ENCODE data around the gene ANKRD55. TPM values are rescaled to one million over a fixed set of nuclear protein-coding genes. Genes with fewer than 3 reads are reported as not detected.

The ANKRD55 gene
- total RNA-seq, 1 donor from 2014 or later = not detected

DNA sequence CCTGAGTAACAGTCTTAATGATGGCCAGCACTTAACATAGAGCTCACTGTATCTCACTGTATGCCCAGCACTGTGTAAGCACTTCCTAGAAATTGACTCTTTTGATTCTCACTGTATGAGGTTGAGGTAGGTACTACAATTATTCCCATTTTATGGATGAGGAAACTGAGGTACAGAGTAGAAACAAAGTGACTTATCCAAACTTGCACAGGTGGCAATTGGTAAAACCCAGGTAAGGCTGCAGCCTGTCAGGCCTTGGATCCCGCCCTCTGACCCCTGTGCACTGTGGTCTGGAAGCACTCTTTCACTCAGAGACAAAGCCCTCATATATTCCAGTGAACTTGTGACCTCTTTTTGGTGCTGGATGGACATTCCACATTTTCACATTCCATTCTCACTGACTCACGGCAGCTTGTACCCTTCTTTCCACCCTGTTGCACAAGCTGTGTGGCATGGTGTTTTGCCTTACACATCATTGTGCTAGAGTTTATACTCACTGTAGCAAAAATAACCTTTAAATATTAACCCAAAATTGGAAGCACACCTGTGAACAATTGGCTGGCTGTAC, 21.7 kb downstream of the ANKRD55 start:
- H3K79me2 ChIP-seq (ENCODE audit: insufficient read depth, low read length) = no peaks in the 10 kb centered on the region
- H3K9ac ChIP-seq (ENCODE audit: low read length) = no peak overlapping the region
- FAIRE-seq (peak; percentile 62), DNase-seq (ENCODE audit: low read depth) (peak; percentile 86)
- H3K27ac ChIP-seq (ENCODE audit: low read depth, low read length) = no peak overlapping the region
- Mint-ChIP-seq H3K36me3 (ENCODE audit: low read depth, unreplicated experiment) (no peaks in the 10 kb centered on the region), H3K4me3 (ENCODE audit: unreplicated experiment) (no peak overlapping the region), H3K9me3 (ENCODE audit: unreplicated experiment) (peaks cover 11% of the 10 kb centered on the region), H3K4me1 (ENCODE audit: low read depth, unreplicated experiment) (peaks cover 7% of the 10 kb centered on the region), H3K27ac (ENCODE audit: unreplicated experiment) (peak overlapping the region; percentile 75), H3K27me3 (ENCODE audit: low read depth, unreplicated experiment) (no peaks in the 10 kb centered on the region)
- H2AFZ ChIP-seq (ENCODE audit: low read depth, low read length) = no peak overlapping the region
- peak overlapping the region; percentile 31 for H3K4me2 ChIP-seq (ENCODE audit: low read length)
- H3K4me3 ChIP-seq (ENCODE audit: insufficient read depth, low read depth, low read length) = no peak overlapping the region
- TF ChIP-seq EZH2 (IDR thresholded peaks at IDR 0.05; ENCODE audit: insufficient read depth, low read length) = no peak
- TF ChIP-seq, protein P1, sequence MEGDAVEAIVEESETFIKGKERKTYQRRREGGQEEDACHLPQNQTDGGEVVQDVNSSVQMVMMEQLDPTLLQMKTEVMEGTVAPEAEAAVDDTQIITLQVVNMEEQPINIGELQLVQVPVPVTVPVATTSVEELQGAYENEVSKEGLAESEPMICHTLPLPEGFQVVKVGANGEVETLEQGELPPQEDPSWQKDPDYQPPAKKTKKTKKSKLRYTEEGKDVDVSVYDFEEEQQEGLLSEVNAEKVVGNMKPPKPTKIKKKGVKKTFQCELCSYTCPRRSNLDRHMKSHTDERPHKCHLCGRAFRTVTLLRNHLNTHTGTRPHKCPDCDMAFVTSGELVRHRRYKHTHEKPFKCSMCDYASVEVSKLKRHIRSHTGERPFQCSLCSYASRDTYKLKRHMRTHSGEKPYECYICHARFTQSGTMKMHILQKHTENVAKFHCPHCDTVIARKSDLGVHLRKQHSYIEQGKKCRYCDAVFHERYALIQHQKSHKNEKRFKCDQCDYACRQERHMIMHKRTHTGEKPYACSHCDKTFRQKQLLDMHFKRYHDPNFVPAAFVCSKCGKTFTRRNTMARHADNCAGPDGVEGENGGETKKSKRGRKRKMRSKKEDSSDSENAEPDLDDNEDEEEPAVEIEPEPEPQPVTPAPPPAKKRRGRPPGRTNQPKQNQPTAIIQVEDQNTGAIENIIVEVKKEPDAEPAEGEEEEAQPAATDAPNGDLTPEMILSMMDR (IDR thresholded peaks at IDR 0.05; ENCODE audit: insufficient read depth, low read depth, low read length) = no peak
- H4K20me1 ChIP-seq (ENCODE audit: insufficient read depth, low read length) = no peaks in the 10 kb centered on the region
- no peaks in the 10 kb centered on the region for H3K27me3 ChIP-seq (ENCODE audit: insufficient read depth, low read length)
- no peaks in the 10 kb centered on the region for H3K36me3 ChIP-seq (ENCODE audit: insufficient read depth, low read length)
- peaks cover 9% of the 10 kb centered on the region for H3K4me1 ChIP-seq (ENCODE audit: insufficient read depth, low read length)
- H3K9me3 ChIP-seq (ENCODE audit: insufficient read depth, low read depth, low read length) = no peaks in the 10 kb centered on the region

DNA sequence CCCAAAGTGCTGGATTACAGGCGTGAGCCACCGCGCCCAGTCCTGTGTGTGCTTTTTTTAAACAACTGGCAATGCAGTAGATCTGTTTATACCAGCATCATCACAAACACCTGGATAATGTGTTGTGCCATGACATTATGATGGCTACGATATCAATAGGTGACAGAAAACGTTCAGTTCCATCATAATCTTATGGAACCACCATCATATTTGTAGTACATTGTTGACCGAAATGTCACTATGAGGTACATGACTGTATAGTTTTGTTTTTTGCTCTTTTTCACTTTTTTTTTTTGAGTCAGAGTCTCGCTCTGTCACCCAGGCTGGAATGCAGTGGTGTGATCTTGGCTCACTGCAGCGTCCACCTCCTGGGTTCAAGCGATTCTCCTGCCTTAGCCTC, 24.4 kb downstream of the ANKRD55 start:
- H3K79me2 ChIP-seq (ENCODE audit: insufficient read depth, low read length) = no peaks in the 10 kb centered on the region
- no peak overlapping the region for H3K4me3 ChIP-seq (ENCODE audit: insufficient read depth, low read depth, low read length)
- TF ChIP-seq, protein P1 (IDR thresholded peaks at IDR 0.05; ENCODE audit: insufficient read depth, low read depth, low read length) = no peak
- no peaks in the 10 kb centered on the region for H3K9me3 ChIP-seq (ENCODE audit: insufficient read depth, low read depth, low read length)
- H3K27ac ChIP-seq (ENCODE audit: low read depth, low read length) = no peak overlapping the region
- H3K36me3 Mint-ChIP-seq (ENCODE audit: low read depth, unreplicated experiment) = peaks cover 2% of the 10 kb centered on the region
- no peaks in the 10 kb centered on the region for H4K20me1 ChIP-seq (ENCODE audit: insufficient read depth, low read length)
- no peaks in the 10 kb centered on the region for H3K9me3 Mint-ChIP-seq (ENCODE audit: unreplicated experiment)
- FAIRE-seq (no peak), DNase-seq (ENCODE audit: low read depth) (no peak)
- H3K27me3 Mint-ChIP-seq (ENCODE audit: low read depth, unreplicated experiment) = no peaks in the 10 kb centered on the region
- H3K27me3 ChIP-seq (ENCODE audit: insufficient read depth, low read length) = no peaks in the 10 kb centered on the region
- H3K4me1 Mint-ChIP-seq (ENCODE audit: low read depth, unreplicated experiment) = peaks cover 7% of the 10 kb centered on the region
- H2AFZ ChIP-seq (ENCODE audit: low read depth, low read length) = no peak overlapping the region
- no peak overlapping the region for H3K9ac ChIP-seq (ENCODE audit: low read length)
- H3K36me3 ChIP-seq (ENCODE audit: insufficient read depth, low read length) = no peaks in the 10 kb centered on the region
- peaks cover 9% of the 10 kb centered on the region for H3K4me1 ChIP-seq (ENCODE audit: insufficient read depth, low read length)
- H3K4me3 Mint-ChIP-seq (ENCODE audit: unreplicated experiment) = no peak overlapping the region
- H3K4me2 ChIP-seq (ENCODE audit: low read length) = no peak overlapping the region
- no peak overlapping the region for H3K27ac Mint-ChIP-seq (ENCODE audit: unreplicated experiment)

DNA sequence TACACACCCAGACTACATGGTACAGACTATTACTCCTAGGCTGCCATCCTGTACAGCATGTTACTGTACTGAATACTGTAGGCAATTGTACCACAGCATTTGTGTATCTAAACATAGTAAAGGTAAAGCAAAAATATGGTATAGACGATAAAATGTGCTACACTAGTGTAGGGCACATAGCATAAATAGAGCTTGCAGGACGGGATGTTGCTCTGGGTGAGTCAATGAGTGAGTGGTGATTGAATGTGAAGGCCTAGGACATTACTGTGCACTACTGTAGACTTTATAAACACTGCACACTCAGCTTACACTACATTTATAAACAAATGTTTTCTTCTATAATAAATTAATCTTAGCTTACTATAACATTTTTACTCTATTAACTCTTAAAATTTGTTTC, 25.6 kb downstream of the ANKRD55 start:
- Histone ChIP-seq H3K4me3 (ENCODE audit: insufficient read depth, low read depth, low read length) (no peak overlapping the region), H4K20me1 (ENCODE audit: insufficient read depth, low read length) (no peaks in the 10 kb centered on the region), H3K36me3 (ENCODE audit: insufficient read depth, low read length) (no peaks in the 10 kb centered on the region), H2AFZ (ENCODE audit: low read depth, low read length) (no peak overlapping the region), H3K79me2 (ENCODE audit: insufficient read depth, low read length) (no peaks in the 10 kb centered on the region), H3K9me3 (ENCODE audit: insufficient read depth, low read depth, low read length) (no peaks in the 10 kb centered on the region), H3K27me3 (ENCODE audit: insufficient read depth, low read length) (no peaks in the 10 kb centered on the region), H3K4me2 (ENCODE audit: low read length) (no peak overlapping the region), H3K4me1 (ENCODE audit: insufficient read depth, low read length) (peaks cover 9% of the 10 kb centered on the region), H3K27ac (ENCODE audit: low read depth, low read length) (no peak overlapping the region), H3K9ac (ENCODE audit: low read length) (no peak overlapping the region)
- Mint-ChIP-seq H3K4me3 (ENCODE audit: unreplicated experiment) (no peak overlapping the region), H3K4me1 (ENCODE audit: low read depth, unreplicated experiment) (peaks cover 7% of the 10 kb centered on the region), H3K9me3 (ENCODE audit: unreplicated experiment) (no peaks in the 10 kb centered on the region), H3K27ac (ENCODE audit: unreplicated experiment) (no peak overlapping the region), H3K27me3 (ENCODE audit: low read depth, unreplicated experiment) (no peaks in the 10 kb centered on the region), H3K36me3 (ENCODE audit: low read depth, unreplicated experiment) (peaks cover 2% of the 10 kb centered on the region)
- TF ChIP-seq, protein P1 (IDR thresholded peaks at IDR 0.05; ENCODE audit: insufficient read depth, low read depth, low read length) = no peak
- TF ChIP-seq EZH2 (IDR thresholded peaks at IDR 0.05; ENCODE audit: insufficient read depth, low read length) = no peak
- FAIRE-seq = no peak
- no peak for DNase-seq (ENCODE audit: low read depth)
